PC-3 (cell line): ENCODE data around the gene HS3ST4.

ENCODE experiments used
- EZH2 ChIP-seq: fragments of 300-600 bp; sonication (generic); IDR thresholded peaks from one replicate; pipeline ENCODE4 v1.6.1; 2017; ENCODE audit warnings: antibody characterized with exemption, mild to moderate bottlenecking, low read length; ENCODE audit not compliant: unreplicated experiment
- TF ChIP-seq, protein P1 (sequence below): fragments of 300-600 bp; sonication (generic); conservative IDR thresholded peaks from 2 replicates; pipeline ENCODE4 v1.5.1; 2017; ENCODE audit warnings: antibody characterized with exemption, low read depth, mild to moderate bottlenecking, low read length

DNA sequence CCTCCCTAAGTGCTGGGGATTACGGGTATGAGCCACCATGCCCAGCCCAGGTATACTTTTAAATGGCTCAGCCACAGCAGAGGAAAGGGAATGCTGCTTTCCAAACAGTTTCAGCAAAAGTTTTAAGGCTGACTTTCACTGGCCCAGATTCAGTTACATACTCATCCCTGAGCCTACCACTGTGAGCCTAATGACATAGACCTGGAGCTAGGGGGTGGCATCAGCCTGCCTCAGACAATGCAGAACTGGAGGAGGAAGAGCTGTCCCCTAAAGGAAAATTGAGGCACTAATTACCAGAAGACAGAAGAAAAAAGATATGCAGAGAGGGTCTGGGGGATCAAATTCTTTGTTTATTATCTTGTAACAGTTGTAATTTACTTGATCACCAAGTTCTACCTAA, 43.9 kb downstream of the HS3ST4 start:
- TF ChIP-seq, protein P1, sequence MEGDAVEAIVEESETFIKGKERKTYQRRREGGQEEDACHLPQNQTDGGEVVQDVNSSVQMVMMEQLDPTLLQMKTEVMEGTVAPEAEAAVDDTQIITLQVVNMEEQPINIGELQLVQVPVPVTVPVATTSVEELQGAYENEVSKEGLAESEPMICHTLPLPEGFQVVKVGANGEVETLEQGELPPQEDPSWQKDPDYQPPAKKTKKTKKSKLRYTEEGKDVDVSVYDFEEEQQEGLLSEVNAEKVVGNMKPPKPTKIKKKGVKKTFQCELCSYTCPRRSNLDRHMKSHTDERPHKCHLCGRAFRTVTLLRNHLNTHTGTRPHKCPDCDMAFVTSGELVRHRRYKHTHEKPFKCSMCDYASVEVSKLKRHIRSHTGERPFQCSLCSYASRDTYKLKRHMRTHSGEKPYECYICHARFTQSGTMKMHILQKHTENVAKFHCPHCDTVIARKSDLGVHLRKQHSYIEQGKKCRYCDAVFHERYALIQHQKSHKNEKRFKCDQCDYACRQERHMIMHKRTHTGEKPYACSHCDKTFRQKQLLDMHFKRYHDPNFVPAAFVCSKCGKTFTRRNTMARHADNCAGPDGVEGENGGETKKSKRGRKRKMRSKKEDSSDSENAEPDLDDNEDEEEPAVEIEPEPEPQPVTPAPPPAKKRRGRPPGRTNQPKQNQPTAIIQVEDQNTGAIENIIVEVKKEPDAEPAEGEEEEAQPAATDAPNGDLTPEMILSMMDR = no peak
- TF ChIP-seq EZH2 = no peak
